GM12864 (cell line): ENCODE results near the gene UGT1A7.

ENCODE experiments used
- DNase-seq: peaks from one replicate; pipeline ENCODE4 v3.0.0-alpha.2; 2011; ENCODE audit warnings: low read depth
- H3K4me3 ChIP-seq: 2 replicates; pipeline ENCODE4 v1.5.1; 2011; ENCODE audit warnings: mild to moderate bottlenecking, low read depth, low read length, control low read depth
- CTCF ChIP-seq: IDR thresholded peaks from 2 replicates; pipeline ENCODE4 v1.5.1; 2011; ENCODE audit warnings: low read depth, mild to moderate bottlenecking, moderate library complexity, low read length, control low read depth, inconsistent platforms; ENCODE audit errors: missing control alignments

Gene UGT1A7

GRCh38 chr2:233764264-233764663, 82.6 kb downstream of the UGT1A7 start:
- DNase-seq = no peak
- H3K4me3 ChIP-seq = no peak overlapping the region
- TF ChIP-seq CTCF = no peak

GRCh38 chr2:233764761-233765160, 83.1 kb downstream of the UGT1A7 start:
- DNase-seq = no peak
- no peak overlapping the region for H3K4me3 ChIP-seq
- TF ChIP-seq CTCF = no peak

- no peak for DNase-seq
- no peak overlapping the region for H3K4me3 ChIP-seq
- no peak for TF ChIP-seq CTCF
These were observed 84.7 kb downstream of the UGT1A7 start for GRCh38 chr2:233766416-233766815.

- TF ChIP-seq CTCF = no peak
- no peak for DNase-seq
- no peak overlapping the region for H3K4me3 ChIP-seq
These were observed 86.4 kb downstream of the UGT1A7 start for GRCh38 chr2:233768076-233768475.

GRCh38 chr2:233769260-233769659, 87.6 kb downstream of the UGT1A7 start:
- DNase-seq = no peak
- no peak overlapping the region for H3K4me3 ChIP-seq
- no peak for TF ChIP-seq CTCF

- DNase-seq = no peak
These were observed 90.5 kb downstream of the UGT1A7 start for GRCh38 chr2:233772153-233772552.

GRCh38 chr2:233772583-233772982, 90.9 kb downstream of the UGT1A7 start:
- TF ChIP-seq CTCF = no peak
- H3K4me3 ChIP-seq = no peak overlapping the region
- DNase-seq = no peak

More at GRCh38 chr2:233772153-233772552, 90.5 kb downstream of the UGT1A7 start:
- no peak overlapping the region for H3K4me3 ChIP-seq
- TF ChIP-seq CTCF = no peak
